SK-N-SH treated with all-trans-retinoic acid at 6 μM for 48 hours (cell line): ENCODE results near the gene PARD3B.

Experiments used
- ARNTL ChIP-seq: fragments of 450-650 bp; formaldehyde crosslinking; IDR thresholded peaks from 2 replicates; pipeline ENCODE4 v1.5.0; 2020; ENCODE audit warnings: low read depth, mild to moderate bottlenecking, moderate library complexity, borderline replicate concordance
- BACH2 ChIP-seq: fragments of 250-450 bp; sonication (Bioruptor Pico); IDR thresholded peaks from 2 replicates; pipeline ENCODE4 v1.9.0; 2021; ENCODE audit warnings: mild to moderate bottlenecking, borderline replicate concordance
- GLIS3 ChIP-seq: fragments of 250-450 bp; sonication (Bioruptor Pico); IDR thresholded peaks from 2 replicates; pipeline ENCODE4 v1.5.0; 2020; ENCODE audit warnings: mild to moderate bottlenecking, moderate library complexity
- PPARA ChIP-seq: fragments of 250-450 bp; sonication (Bioruptor Pico); IDR thresholded peaks from 2 replicates; pipeline ENCODE4 v1.5.0; 2020; ENCODE audit warnings: mild to moderate bottlenecking, borderline replicate concordance
- SNAI2 ChIP-seq: fragments of 250-450 bp; sonication (Bioruptor Pico); IDR thresholded peaks from 2 replicates; pipeline ENCODE4 v1.5.0; 2020; ENCODE audit warnings: mild to moderate bottlenecking, moderate library complexity
- TOX ChIP-seq: fragments of 250-450 bp; sonication (Bioruptor Pico); IDR thresholded peaks from 2 replicates; pipeline ENCODE4 v1.8.0; 2021; ENCODE audit warnings: mild to moderate bottlenecking, moderate library complexity, borderline replicate concordance
- ZC3H10 ChIP-seq: fragments of 250-450 bp; sonication (Bioruptor Pico); IDR thresholded peaks from 2 replicates; pipeline ENCODE4 v1.5.1; 2021; ENCODE audit warnings: mild to moderate bottlenecking, moderate library complexity
- ZFP3 ChIP-seq: fragments of 250-450 bp; sonication (Bioruptor Pico); IDR thresholded peaks from 2 replicates; pipeline ENCODE4 v1.5.0; 2020; ENCODE audit warnings: mild to moderate bottlenecking, moderate library complexity
- ZNF565 ChIP-seq: fragments of 450-650 bp; formaldehyde crosslinking; conservative IDR thresholded peaks from 2 replicates; pipeline ENCODE4 v1.5.0; 2020; ENCODE audit warnings: low read depth, mild to moderate bottlenecking, moderate library complexity
- ZNF70 ChIP-seq: fragments of 450-650 bp; formaldehyde crosslinking; IDR thresholded peaks from 2 replicates; pipeline ENCODE4 v1.5.0; 2020; ENCODE audit warnings: mild to moderate bottlenecking, moderate library complexity
- TF ChIP-seq, protein P1 (sequence below): fragments of 250-450 bp; sonication (Bioruptor Pico); IDR thresholded peaks from 2 replicates; pipeline ENCODE4 v1.8.0; 2020; ENCODE audit warnings: mild to moderate bottlenecking, moderate library complexity, borderline replicate concordance
- TF ChIP-seq, protein P2 (sequence below): fragments of 250-450 bp; sonication (Bioruptor Pico); IDR thresholded peaks from 2 replicates; pipeline ENCODE4 v1.5.1; 2021; ENCODE audit warnings: mild to moderate bottlenecking, moderate library complexity

DNA sequence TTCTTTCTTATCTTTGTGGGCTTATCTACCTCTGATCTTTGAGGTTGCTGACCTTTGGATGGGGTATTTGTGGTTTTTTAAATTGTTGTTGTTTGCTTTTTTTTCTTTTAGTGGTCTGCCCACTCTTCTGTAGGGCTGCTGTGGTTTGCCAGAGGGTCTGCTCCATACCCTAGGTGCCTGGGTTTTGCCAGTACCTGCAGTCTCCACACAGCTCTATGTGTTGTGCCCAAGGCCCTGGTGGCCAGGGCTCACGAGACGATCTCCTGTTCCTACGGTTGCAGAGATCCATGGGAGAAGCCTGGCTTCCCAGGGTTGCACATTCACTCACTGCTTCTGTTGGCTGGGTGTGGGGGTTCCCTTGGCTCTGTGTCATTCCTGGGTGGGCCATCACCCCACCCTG, 87.1 kb downstream of the PARD3B start:
- TF ChIP-seq BACH2 (CRISPR knock-in tag) (no peak), GLIS3 (no peak), ZNF565 (CRISPR knock-in tag) (no peak), SNAI2 (CRISPR knock-in tag) (no peak), PPARA (CRISPR knock-in tag) (no peak), ZNF70 (CRISPR knock-in tag) (no peak), ZC3H10 (no peak), ZFP3 (CRISPR knock-in tag) (no peak), ARNTL (CRISPR knock-in tag) (no peak), TOX (CRISPR knock-in tag) (no peak)
- TF ChIP-seq, protein P1, sequence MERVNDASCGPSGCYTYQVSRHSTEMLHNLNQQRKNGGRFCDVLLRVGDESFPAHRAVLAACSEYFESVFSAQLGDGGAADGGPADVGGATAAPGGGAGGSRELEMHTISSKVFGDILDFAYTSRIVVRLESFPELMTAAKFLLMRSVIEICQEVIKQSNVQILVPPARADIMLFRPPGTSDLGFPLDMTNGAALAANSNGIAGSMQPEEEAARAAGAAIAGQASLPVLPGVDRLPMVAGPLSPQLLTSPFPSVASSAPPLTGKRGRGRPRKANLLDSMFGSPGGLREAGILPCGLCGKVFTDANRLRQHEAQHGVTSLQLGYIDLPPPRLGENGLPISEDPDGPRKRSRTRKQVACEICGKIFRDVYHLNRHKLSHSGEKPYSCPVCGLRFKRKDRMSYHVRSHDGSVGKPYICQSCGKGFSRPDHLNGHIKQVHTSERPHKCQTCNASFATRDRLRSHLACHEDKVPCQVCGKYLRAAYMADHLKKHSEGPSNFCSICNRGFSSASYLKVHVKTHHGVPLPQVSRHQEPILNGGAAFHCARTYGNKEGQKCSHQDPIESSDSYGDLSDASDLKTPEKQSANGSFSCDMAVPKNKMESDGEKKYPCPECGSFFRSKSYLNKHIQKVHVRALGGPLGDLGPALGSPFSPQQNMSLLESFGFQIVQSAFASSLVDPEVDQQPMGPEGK (CRISPR knock-in tag): no peak
- TF ChIP-seq, protein P2, sequence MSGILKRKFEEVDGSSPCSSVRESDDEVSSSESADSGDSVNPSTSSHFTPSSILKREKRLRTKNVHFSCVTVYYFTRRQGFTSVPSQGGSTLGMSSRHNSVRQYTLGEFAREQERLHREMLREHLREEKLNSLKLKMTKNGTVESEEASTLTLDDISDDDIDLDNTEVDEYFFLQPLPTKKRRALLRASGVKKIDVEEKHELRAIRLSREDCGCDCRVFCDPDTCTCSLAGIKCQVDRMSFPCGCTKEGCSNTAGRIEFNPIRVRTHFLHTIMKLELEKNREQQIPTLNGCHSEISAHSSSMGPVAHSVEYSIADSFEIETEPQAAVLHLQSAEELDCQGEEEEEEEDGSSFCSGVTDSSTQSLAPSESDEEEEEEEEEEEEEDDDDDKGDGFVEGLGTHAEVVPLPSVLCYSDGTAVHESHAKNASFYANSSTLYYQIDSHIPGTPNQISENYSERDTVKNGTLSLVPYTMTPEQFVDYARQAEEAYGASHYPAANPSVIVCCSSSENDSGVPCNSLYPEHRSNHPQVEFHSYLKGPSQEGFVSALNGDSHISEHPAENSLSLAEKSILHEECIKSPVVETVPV (CRISPR knock-in tag): no peak
